Left hindlimb (tissue), 1 donor: Measurements from ENCODE around the gene DYNC1I1.

Experiments
- DNase-seq: peaks from one replicate; pipeline ENCODE4 v3.0.0-alpha.2; 2018

The DYNC1I1 gene

GRCh38 chr7:95794917-95795515 is 22.7 kb downstream of the DYNC1I1 start:
- DNase-seq, result no peak

- no peak for DNase-seq
Observed at GRCh38 chr7:95796617-95797016, 24.3 kb downstream of the DYNC1I1 start.

GRCh38 chr7:95798401-95798930 is 26.1 kb downstream of the DYNC1I1 start:
- peak; percentile 38 for DNase-seq

GRCh38 chr7:95800787-95801186 is 28.4 kb downstream of the DYNC1I1 start:
- no peak for DNase-seq

GRCh38 chr7:95802270-95802669 is 29.9 kb downstream of the DYNC1I1 start:
- no peak for DNase-seq

- DNase-seq, result no peak
Observed at GRCh38 chr7:95804052-95804451, 31.7 kb downstream of the DYNC1I1 start.

- no peak for DNase-seq
Observed at GRCh38 chr7:95805909-95806308, 33.6 kb downstream of the DYNC1I1 start.

GRCh38 chr7:95808396-95808795 is 36.0 kb downstream of the DYNC1I1 start:
- DNase-seq, result no peak

- DNase-seq, result peak; percentile 51
Observed at GRCh38 chr7:95811846-95812445, 39.6 kb downstream of the DYNC1I1 start.

- DNase-seq, result no peak
Observed at GRCh38 chr7:95814721-95815120, 42.4 kb downstream of the DYNC1I1 start.

- no peak for DNase-seq
Observed at GRCh38 chr7:95817866-95818640, 45.7 kb downstream of the DYNC1I1 start.

GRCh38 chr7:95820778-95821177 is 48.4 kb downstream of the DYNC1I1 start:
- DNase-seq, result no peak

GRCh38 chr7:95822717-95823116 is 50.4 kb downstream of the DYNC1I1 start:
- no peak for DNase-seq

- DNase-seq, result no peak
Observed at GRCh38 chr7:95824616-95825015, 52.3 kb downstream of the DYNC1I1 start.

- DNase-seq, result no peak
Observed at GRCh38 chr7:95828824-95829790, 56.8 kb downstream of the DYNC1I1 start.

GRCh38 chr7:95840953-95841950 is 68.9 kb downstream of the DYNC1I1 start:
- DNase-seq, result no peak

GRCh38 chr7:95843286-95843685 is 70.9 kb downstream of the DYNC1I1 start:
- DNase-seq, result no peak

GRCh38 chr7:95845007-95845406 is 72.7 kb downstream of the DYNC1I1 start:
- DNase-seq, result no peak

- no peak for DNase-seq
Observed at GRCh38 chr7:95847061-95847460, 74.7 kb downstream of the DYNC1I1 start.

- DNase-seq, result no peak
Observed at GRCh38 chr7:95859429-95859828, 87.1 kb downstream of the DYNC1I1 start.

GRCh38 chr7:95861041-95861440 is 88.7 kb downstream of the DYNC1I1 start:
- no peak for DNase-seq
